Gastroesophageal sphincter (tissue), 3 donors: ENCODE results near the gene PLEKHG3.

Experiments
- POLR2AphosphoS5 ChIP-seq: sonication (generic); formaldehyde crosslinking; IDR thresholded peaks from one replicate; pipeline ENCODE4 v1.6.1; 2017; ENCODE audit warnings: antibody characterized with exemption
- TF ChIP-seq, protein P1 (sequence below), 4 experiments: fragments of 200-600 bp in 2 of 4; fragments of 450-650 bp in 2 of 4; sonication (generic) in 1 of 4; IDR thresholded peaks; one replicate each; pipeline ENCODE4 v1.5.1; 2017 to 2019; ENCODE audit warnings: antibody characterized with exemption in 4 of 4, mild to moderate bottlenecking in 2 of 4, moderate library complexity in 2 of 4

DNA sequence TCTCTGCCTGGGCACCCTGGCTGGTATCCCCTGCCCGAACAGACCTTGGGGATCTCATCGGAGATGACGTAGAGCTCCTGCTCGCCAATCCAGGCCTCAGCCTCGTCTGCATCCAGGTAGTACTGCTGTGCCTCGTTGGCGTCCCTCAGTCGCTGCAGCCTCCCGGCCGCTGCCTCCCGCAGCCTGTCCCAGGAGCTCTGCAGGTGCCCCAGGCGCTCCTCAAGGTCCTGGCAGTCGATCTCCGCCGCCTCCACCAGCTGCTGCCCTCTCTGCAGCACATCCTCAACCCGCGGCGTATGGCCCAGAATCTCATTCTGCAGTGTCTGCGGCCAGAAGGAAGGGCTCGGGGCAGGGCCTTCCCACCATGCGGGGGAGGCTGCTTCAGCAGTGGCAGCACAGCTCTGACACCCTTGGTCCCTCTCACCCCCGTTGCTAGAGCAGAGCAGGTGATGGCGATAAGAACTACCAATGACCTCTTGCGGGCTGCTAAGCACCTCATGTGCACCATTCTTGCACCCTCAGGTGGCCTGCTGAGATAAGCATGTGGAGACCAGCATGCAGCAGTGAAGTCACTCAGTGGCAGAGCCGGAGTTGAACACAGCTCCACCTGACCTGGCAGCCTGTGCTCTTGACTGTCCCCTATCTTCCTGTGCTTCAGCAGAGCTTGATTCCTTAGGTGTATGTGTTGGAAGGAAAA lies 71.0 kb downstream of the PLEKHG3 start:
- TF ChIP-seq, protein P1, sequence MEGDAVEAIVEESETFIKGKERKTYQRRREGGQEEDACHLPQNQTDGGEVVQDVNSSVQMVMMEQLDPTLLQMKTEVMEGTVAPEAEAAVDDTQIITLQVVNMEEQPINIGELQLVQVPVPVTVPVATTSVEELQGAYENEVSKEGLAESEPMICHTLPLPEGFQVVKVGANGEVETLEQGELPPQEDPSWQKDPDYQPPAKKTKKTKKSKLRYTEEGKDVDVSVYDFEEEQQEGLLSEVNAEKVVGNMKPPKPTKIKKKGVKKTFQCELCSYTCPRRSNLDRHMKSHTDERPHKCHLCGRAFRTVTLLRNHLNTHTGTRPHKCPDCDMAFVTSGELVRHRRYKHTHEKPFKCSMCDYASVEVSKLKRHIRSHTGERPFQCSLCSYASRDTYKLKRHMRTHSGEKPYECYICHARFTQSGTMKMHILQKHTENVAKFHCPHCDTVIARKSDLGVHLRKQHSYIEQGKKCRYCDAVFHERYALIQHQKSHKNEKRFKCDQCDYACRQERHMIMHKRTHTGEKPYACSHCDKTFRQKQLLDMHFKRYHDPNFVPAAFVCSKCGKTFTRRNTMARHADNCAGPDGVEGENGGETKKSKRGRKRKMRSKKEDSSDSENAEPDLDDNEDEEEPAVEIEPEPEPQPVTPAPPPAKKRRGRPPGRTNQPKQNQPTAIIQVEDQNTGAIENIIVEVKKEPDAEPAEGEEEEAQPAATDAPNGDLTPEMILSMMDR (IDR thresholded peaks at IDR 0.05): no peak
- no peak for TF ChIP-seq POLR2AphosphoS5
